ENCODE measurements around the gene SESN2.

GRCh38 chr1:28291711-28292110, 32.4 kb downstream of the SESN2 start:
- TF ChIP-seq POLR2A (IDR thresholded peaks at IDR 0.05; ENCODE audit: low read depth, low read length) (no peak), POLR2AphosphoS5 (IDR thresholded peaks at IDR 0.05; ENCODE audit: low read depth, low read length) (no peak), SPI1 (IDR thresholded peaks at IDR 0.05; ENCODE audit: low read depth, low read length) (no peak), TAF1 (IDR thresholded peaks at IDR 0.05; ENCODE audit: low read depth, low read length) (no peak), POU2F2 (IDR thresholded peaks at IDR 0.05; ENCODE audit: low read depth, low read length) (no peak)

Data from GM12891 (cell line).